ENCODE results near the gene C13orf42. TPM values are rescaled to one million over a fixed set of nuclear protein-coding genes. Genes with fewer than 3 reads are reported as not detected.

Gene C13orf42
- total RNA-seq, 1 donor from 2014 or later: not detected

GRCh38 chr13:51155161-51155560 is 44.1 kb upstream of the C13orf42 start:
- Histone ChIP-seq H3K9me3 (replicated peaks) (no peaks in the 10 kb centered on the region), H3K4me3 (no peak overlapping the region), H3K27me3 (ENCODE audit: low read depth) (no peaks in the 10 kb centered on the region), H3K4me1 (no peaks in the 10 kb centered on the region), H3K36me3 (no peaks in the 10 kb centered on the region), H3K27ac (replicated peaks) (no peak overlapping the region)
- no peak for TF ChIP-seq CTCF (IDR thresholded peaks at IDR 0.05; ENCODE audit: borderline replicate concordance)
- intact Hi-C loops (cut with micrococcal nuclease): no loop called here
- no peak for DNase-seq

- no peaks in the 10 kb centered on the region for H3K4me1 ChIP-seq
- H3K9me3 ChIP-seq (replicated peaks): no peaks in the 10 kb centered on the region
- no peaks in the 10 kb centered on the region for H3K27me3 ChIP-seq (ENCODE audit: low read depth)
- no peaks in the 10 kb centered on the region for H3K36me3 ChIP-seq
- no peak overlapping the region for H3K4me3 ChIP-seq
- no peak overlapping the region for H3K27ac ChIP-seq (replicated peaks)
- DNase-seq: no peak
- intact Hi-C loops (cut with micrococcal nuclease): no loop called here
- no peak for TF ChIP-seq CTCF (IDR thresholded peaks at IDR 0.05; ENCODE audit: borderline replicate concordance)
Observed at GRCh38 chr13:51154029-51154555, 43.0 kb upstream of the C13orf42 start.

- H3K4me1 ChIP-seq: peaks cover 4% of the 10 kb centered on the region
- intact Hi-C loops (cut with micrococcal nuclease): no loop called here
- H3K9me3 ChIP-seq (replicated peaks): no peaks in the 10 kb centered on the region
- no peak for DNase-seq
- peaks cover 2% of the 10 kb centered on the region for H3K27me3 ChIP-seq (ENCODE audit: low read depth)
- H3K27ac ChIP-seq (replicated peaks): no peak overlapping the region
- H3K36me3 ChIP-seq: no peaks in the 10 kb centered on the region
- no peak for TF ChIP-seq CTCF (IDR thresholded peaks at IDR 0.05; ENCODE audit: borderline replicate concordance)
- no peak overlapping the region for H3K4me3 ChIP-seq
Observed at GRCh38 chr13:51153527-51153926, 42.5 kb upstream of the C13orf42 start.

GRCh38 chr13:51152701-51153100 is 41.6 kb upstream of the C13orf42 start:
- no peaks in the 10 kb centered on the region for H3K9me3 ChIP-seq (replicated peaks)
- peaks cover 9% of the 10 kb centered on the region for H3K27me3 ChIP-seq (ENCODE audit: low read depth)
- no peak overlapping the region for H3K4me3 ChIP-seq
- H3K4me1 ChIP-seq: peaks cover 4% of the 10 kb centered on the region
- no peak overlapping the region for H3K27ac ChIP-seq (replicated peaks)
- H3K36me3 ChIP-seq: no peaks in the 10 kb centered on the region
- no peak for TF ChIP-seq CTCF (IDR thresholded peaks at IDR 0.05; ENCODE audit: borderline replicate concordance)
- intact Hi-C loops (cut with micrococcal nuclease): no loop called here
- no peak for DNase-seq

- no peak for DNase-seq
- Histone ChIP-seq H3K27me3 (ENCODE audit: low read depth) (peaks cover 16% of the 10 kb centered on the region), H3K9me3 (replicated peaks) (no peaks in the 10 kb centered on the region), H3K27ac (replicated peaks) (no peak overlapping the region), H3K36me3 (no peaks in the 10 kb centered on the region), H3K4me3 (no peak overlapping the region), H3K4me1 (peaks cover 4% of the 10 kb centered on the region)
- intact Hi-C loops (cut with micrococcal nuclease): no loop called here
- no peak for TF ChIP-seq CTCF (IDR thresholded peaks at IDR 0.05; ENCODE audit: borderline replicate concordance)
Observed at GRCh38 chr13:51151463-51151862, 40.4 kb upstream of the C13orf42 start.
